Hematopoietic multipotent progenitor cell treated with erythropoietin and hydrocortisone succinate and interleukin-3 and kit ligand, for 15 days (in vitro differentiated cells): ENCODE measurements around the gene KCNK1.
"Not testable (repeated sequence)": the region's sequence is repeated elsewhere in the genome, so short reads cannot be mapped to it uniquely, and the experiment has no call there.

ENCODE experiments used
- DNase-seq: peaks from one replicate; pipeline ENCODE4 v3.0.0-alpha.2; 2015; ENCODE audit warnings: low spot score

KCNK1 gene

GRCh38 chr1:233667741-233668140 is 53.8 kb downstream of the KCNK1 start:
- DNase-seq, result no peak

DNA sequence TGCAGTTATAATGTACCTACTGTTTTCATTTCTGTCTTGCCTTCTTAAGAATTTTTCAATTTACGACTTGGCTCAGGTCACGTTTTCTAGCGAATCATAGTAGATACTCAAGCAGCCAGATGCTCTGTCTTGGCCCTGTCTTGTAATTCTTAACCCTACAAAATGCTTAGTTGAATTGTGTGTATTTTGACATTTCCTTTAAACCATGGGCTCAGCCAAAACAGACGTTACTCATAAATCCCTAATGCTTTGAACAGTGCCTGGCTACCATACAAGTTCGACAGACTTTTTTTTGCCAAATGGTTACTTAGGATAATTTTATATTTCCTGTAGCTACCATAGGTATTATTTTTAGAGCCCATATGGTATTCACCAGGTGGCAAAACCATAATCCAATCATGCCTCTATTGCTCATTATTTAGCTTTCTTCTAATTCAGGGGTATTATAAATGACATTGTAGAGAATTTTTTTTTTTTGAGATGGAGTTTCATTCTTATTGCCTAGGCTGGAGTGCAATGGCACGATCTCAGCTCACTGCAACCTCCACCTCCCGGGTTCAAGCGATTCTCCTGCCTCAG is 54.3 kb downstream of the KCNK1 start:
- DNase-seq, result no peak

GRCh38 chr1:233668725-233669294 is 54.9 kb downstream of the KCNK1 start:
- DNase-seq, result peak; percentile 27

- not testable (repeated sequence) for DNase-seq
These were observed 56.5 kb downstream of the KCNK1 start for GRCh38 chr1:233670363-233670762.

DNA sequence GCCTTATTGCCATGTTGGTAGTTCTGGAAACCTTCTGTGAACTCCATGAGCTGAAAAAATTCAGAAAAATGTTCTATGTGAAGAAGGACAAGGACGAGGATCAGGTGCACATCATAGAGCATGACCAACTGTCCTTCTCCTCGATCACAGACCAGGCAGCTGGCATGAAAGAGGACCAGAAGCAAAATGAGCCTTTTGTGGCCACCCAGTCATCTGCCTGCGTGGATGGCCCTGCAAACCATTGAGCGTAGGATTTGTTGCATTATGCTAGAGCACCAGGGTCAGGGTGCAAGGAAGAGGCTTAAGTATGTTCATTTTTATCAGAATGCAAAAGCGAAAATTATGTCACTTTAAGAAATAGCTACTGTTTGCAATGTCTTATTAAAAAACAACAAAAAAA is 57.4 kb downstream of the KCNK1 start:
- no peak for DNase-seq

DNA sequence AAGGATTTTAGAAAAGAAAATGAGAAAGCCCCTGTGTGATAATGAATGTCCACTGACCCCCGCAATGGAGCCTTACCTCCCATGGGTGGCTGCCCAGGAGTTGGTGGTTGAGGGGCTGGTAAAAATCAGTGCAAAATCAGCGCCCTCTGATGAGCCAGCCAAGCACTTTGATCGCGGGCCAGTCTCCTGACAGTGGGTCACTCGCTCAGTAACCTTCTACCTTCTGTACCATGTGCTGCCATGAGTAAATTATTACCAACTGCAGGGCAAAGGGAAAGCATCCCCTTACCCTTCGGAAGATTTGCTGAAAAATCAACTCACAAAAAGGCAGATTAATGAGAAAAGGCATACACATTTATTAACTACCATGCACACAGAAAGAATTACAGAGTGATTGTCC is 58.8 kb downstream of the KCNK1 start:
- DNase-seq, result no peak

DNA sequence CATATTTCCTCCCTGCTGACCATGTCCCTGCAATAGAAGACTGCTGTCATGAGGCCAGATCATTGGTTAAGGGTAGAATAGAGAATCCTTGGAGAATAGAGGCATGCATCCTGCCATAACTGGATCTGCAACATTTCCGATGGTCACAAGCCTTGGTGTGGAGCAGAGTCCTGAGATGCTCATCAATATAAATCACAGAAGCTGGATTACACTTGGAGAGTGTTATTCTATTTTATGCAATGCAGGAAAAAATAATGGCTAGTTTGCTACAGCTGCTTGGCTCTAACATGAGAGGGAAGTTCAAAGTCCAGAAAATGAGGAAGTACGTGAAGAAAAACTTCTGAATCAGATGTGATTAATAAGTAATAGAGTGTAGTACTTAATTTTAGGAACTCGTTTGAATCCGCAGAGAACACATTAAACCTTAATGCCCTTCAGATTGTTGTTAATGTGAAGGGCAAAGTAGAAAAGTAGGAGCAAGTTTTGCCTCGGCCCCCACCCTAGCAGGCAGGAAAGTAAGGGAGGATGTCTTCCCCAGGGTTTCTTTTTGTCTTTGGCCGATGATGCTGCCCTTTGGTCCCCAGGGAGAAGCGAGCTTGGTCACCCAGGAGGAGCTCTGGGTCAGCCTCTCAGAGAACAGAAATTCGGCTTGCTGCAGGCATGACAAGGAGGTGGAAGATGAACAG is 59.5 kb downstream of the KCNK1 start:
- no peak for DNase-seq

- DNase-seq, result no peak
These were observed 60.1 kb downstream of the KCNK1 start for GRCh38 chr1:233673947-233674431.

DNA sequence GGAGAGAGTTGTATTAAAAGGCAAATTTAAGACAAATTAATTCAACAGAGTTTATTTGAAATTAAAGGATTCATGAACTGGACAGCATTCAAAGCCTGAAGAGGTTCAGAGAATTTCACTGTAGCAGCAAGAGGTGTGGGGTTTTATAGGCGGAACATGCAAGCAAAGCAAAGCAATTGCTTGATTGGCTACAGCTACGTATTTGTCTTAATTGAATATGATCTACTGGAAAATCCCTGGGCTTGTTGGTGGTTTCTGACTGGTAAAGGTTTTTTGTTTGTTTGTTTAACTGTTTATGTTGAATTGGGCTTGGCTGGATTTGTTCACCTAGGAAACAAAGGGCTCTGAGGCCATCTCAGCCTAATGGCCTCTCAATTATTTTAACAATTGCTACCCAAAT is 61.5 kb downstream of the KCNK1 start:
- DNase-seq, result no peak

DNA sequence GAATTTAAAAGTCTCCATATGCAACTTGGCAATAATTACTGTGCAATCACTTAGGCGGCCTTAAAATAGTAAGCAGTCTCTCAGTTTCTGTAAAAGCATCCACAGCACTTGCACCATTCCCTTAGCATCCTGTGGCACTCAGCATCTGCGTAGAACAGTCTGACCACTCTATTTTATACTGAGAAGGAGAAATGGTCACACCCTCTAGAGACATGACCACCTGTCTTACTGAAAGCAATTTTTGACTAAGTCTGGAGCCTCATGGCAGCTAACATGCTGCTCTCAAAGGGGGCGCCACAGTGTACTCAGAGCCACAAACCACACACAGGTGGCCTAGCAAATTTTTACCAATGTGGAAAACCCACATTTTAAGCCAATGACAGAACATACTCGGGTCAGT is 62.0 kb downstream of the KCNK1 start:
- no peak for DNase-seq

GRCh38 chr1:233677690-233678354 is 63.9 kb downstream of the KCNK1 start:
- DNase-seq, result no peak

DNA sequence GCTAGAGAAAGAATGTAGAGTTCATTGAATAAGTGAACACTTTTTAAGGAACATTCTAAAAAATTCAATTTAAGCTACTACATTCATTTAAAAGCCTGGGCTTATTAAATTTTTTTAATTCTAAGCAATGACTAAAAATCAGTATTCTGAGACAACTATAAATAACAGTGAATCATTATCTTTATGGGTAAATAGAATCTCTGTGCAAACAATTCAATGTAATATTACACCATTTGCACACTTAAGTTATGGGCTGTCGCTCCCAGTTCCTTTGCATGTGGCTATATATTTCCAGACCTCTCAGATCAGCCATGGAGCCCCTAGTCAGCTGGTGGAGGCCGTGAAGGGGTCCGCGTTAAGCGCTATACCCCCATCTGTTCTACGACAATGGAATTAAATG is 65.1 kb downstream of the KCNK1 start:
- no peak for DNase-seq

- DNase-seq, result no peak
These were observed 65.9 kb downstream of the KCNK1 start for GRCh38 chr1:233679591-233680373.

GRCh38 chr1:233681285-233681684 is 67.4 kb downstream of the KCNK1 start:
- no peak for DNase-seq

DNA sequence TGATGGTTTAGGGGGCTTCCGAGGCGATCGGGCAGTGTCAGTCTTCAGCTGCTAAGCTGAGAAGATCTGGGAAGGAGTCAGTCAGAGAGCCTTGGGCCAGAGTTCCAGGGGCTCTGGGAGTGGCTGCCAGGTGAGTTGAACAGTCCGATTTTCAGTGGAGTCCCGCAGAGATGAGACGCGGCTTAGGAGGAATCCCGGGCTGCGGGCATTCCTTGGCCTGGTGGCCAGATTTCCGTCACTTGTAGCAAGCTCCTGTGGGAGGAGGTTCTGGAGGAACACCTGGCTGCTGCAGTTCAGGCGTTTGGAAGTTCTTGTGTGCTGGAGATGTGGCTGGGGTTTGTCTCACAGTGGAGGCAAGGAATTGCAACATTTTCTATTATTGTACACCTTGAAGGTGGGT is 72.7 kb downstream of the KCNK1 start:
- DNase-seq, result not testable (repeated sequence)

- DNase-seq, result no peak
These were observed 75.3 kb downstream of the KCNK1 start for GRCh38 chr1:233689017-233689747.

GRCh38 chr1:233689748-233690254 is 75.9 kb downstream of the KCNK1 start:
- DNase-seq, result no peak

- no peak for DNase-seq
These were observed 82.0 kb downstream of the KCNK1 start for GRCh38 chr1:233695901-233696300.

DNA sequence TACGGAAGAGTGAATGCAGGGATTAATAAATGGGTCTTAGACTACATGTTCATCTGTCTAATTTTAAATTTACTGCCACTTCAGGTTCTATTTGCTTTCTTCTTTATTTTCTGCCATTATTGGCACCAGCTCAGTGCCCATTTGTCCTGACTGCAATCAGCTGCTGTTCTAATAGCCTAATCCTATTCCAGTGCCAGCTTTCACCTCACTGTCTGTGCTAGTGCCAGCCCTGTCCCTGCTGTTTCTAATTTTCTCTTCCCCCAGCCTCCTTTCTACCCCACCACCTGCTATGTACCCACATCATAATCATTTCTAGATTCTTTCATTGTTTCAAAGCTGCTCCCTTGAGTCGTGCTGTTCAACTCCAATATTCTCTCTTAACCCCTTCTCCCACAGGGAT is 86.4 kb downstream of the KCNK1 start:
- DNase-seq, result no peak

- no peak for DNase-seq
These were observed 90.4 kb downstream of the KCNK1 start for GRCh38 chr1:233704170-233704897.
